GOT3 (cell line): ENCODE results near the gene LMX1B.

ENCODE experiments used
- DNase-seq: peaks from one replicate; lab custom pipeline; 2025; ENCODE audit warnings: mixed read lengths; lab: John Stamatoyannopoulos, UW

LMX1B gene

GRCh38 chr9:126676685-126677143 lies 63.0 kb downstream of the LMX1B start:
- DNase-seq: no peak

- DNase-seq: no peak
Measured at GRCh38 chr9:126677188-126678084, 63.7 kb downstream of the LMX1B start.

GRCh38 chr9:126678989-126679388 lies 65.3 kb downstream of the LMX1B start:
- DNase-seq: no peak

GRCh38 chr9:126681336-126681735 lies 67.6 kb downstream of the LMX1B start:
- DNase-seq: no peak

- no peak for DNase-seq
Measured at GRCh38 chr9:126682113-126682810, 68.5 kb downstream of the LMX1B start.

GRCh38 chr9:126682928-126683697 lies 69.4 kb downstream of the LMX1B start:
- DNase-seq: no peak

GRCh38 chr9:126683698-126684044 lies 69.9 kb downstream of the LMX1B start:
- DNase-seq: no peak

GRCh38 chr9:126684345-126684744 lies 70.6 kb downstream of the LMX1B start:
- no peak for DNase-seq

GRCh38 chr9:126684965-126685465 lies 71.3 kb downstream of the LMX1B start:
- no peak for DNase-seq

GRCh38 chr9:126687930-126688461 lies 74.3 kb downstream of the LMX1B start:
- no peak for DNase-seq

- DNase-seq: no peak
Measured at GRCh38 chr9:126688617-126689016, 74.9 kb downstream of the LMX1B start.

- DNase-seq: no peak
Measured at GRCh38 chr9:126689027-126689825, 75.5 kb downstream of the LMX1B start.

- DNase-seq: no peak
Measured at GRCh38 chr9:126690431-126691051, 76.8 kb downstream of the LMX1B start.

GRCh38 chr9:126692041-126692758 lies 78.5 kb downstream of the LMX1B start:
- DNase-seq: no peak

GRCh38 chr9:126692759-126693427 lies 79.2 kb downstream of the LMX1B start:
- DNase-seq: no peak

- no peak for DNase-seq
Measured at GRCh38 chr9:126693428-126693944, 79.8 kb downstream of the LMX1B start.

GRCh38 chr9:126694206-126695081 lies 80.7 kb downstream of the LMX1B start:
- DNase-seq: no peak

- DNase-seq: no peak
Measured at GRCh38 chr9:126695186-126695585, 81.5 kb downstream of the LMX1B start.
